Pons (tissue), 1 donor: ENCODE data around the gene OSM.

ENCODE experiments used
- DNase-seq: peaks from one replicate; pipeline ENCODE4 v3.0.0-alpha.2; 2016; ENCODE audit warnings: low spot score

The OSM gene

DNA sequence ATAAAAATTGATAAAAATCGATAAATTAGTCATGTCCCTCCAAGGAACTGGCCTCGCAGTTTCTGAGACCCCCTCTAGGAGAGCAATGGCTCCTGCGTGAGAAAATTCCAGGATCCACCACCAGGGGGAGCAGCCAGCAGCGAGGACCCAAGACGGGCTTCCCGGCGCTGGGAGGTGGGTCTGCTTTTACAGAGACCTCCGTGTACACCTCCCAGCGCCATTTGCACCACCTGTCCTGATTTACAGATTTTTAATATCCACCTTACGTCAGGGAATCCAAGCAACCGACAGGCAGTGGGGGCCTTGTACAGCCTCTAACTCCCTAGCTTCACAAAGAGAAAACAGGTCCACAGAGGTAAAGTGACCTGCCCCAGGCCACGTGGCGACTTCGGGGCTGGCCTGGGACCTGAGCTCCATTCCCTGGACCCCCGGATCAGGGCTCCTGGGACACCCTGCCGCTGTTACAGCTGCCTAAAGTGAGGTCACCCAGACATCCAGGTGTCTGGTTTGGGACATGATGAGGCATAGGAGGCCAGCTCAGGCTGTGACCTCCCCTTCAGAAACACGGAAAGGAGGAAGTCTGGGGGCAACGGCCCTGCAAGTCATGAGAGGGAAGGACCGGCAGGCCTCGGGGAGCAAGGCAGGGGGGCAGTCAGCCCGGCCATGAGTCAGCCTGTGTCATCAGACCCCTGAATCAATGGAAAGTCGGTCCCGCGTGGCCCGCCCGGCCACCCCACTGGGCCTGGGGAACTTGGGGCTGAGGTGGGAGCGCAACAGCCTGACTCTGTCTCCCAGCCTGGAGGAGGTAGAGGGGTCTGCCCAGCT lies 3.5 kb downstream of the OSM start:
- peak; percentile 53 for DNase-seq

- no peak for DNase-seq
These were observed 4.5 kb downstream of the OSM start for GRCh38 chr22:30262112-30262511.

- DNase-seq, result no peak
These were observed 5.5 kb downstream of the OSM start for GRCh38 chr22:30261134-30261533.

- DNase-seq, result no peak
These were observed 6.0 kb downstream of the OSM start for GRCh38 chr22:30260682-30261081.

DNA sequence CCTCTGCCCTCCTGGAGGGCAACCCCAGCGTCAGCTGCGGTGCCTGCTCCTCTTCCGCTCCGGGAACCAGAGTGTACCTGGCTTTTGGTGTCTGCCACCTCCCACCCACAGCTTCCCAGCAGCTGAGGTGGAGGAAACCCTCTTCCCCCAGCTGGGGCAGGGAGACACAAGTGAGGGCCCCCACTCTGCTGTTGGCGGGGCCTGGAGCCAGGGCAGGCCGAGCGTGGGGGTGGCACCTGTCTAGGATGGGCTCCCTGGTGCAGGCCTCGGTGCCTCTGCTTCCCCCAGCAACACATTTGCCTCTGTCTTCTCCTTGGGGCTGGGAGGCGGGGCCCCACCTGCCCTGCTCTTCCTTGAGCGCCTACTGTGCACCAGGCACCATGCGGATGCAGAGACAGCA lies 6.4 kb downstream of the OSM start:
- no peak for DNase-seq

DNA sequence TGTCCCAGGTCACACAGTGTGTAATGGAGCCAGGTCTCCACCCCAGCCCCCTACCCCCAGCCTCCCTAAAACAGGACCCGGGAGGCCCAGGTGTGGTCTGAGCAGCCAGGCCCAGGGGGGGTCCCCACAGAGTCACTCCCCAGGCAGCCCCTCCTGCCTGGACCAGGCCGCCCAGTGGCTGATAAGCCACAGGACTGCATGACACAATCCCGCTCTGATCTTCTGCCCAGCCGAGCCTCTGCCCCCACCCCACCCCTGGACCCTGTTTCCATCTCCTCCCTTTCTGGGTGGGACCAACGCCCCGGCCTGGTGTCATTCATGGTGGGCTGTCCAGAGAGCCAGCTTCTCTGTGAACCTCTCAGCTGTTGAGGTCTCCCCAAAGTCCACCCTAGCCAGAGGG lies 12.3 kb downstream of the OSM start:
- DNase-seq, result no peak

DNA sequence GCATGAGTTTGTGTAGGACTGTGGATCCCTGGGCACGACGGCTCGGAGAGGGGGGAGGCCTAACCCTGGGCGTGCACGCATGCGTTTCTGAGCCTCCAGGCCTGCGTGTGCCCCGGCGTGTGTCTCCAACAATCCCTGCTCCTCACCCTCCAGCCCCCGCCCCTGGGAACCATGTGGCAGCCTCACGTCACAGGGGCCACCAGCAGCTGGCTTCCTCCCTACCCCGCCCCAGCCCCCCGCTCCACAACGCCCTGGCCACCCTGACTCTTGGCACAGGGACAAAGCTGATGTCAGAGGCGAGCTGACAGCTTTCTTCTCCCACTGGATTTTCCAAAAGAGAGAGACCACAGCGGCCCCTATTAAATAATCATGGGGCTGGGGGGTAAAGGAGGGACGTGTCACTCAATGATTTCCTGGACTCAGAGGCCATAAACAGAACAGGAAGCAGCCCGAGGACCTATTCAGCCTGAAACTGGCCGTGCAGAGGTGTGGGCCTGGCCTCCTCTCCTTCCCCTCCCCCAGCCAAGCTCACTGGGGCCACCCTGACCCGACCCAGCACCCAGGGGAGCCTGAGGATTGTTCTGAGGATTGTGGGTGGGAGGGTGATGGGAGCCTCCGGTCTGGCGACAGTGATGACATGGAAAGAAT lies 13.3 kb downstream of the OSM start:
- peak; percentile 45 for DNase-seq

GRCh38 chr22:30252411-30253204 lies 14.0 kb downstream of the OSM start:
- no peak for DNase-seq

DNA sequence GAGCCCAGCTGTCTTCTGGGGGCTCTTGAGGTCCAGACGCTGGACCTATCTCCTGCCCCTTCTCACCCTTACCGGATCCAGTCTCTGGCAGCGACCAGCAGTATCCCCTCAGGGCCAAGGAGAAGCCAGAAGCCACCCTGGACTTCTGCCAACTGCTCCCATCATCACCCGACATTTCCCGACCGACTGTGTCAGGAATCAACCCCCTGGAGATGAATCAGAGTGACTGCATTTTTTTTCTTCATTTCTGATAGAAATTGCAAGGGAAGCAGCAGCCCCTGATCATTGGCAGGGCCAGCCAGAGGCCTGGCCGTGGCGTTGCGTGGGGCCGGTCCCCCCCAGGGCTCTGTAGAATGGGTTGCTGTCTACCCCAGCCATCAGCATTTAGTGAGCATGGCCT lies 14.9 kb downstream of the OSM start:
- DNase-seq, result no peak

DNA sequence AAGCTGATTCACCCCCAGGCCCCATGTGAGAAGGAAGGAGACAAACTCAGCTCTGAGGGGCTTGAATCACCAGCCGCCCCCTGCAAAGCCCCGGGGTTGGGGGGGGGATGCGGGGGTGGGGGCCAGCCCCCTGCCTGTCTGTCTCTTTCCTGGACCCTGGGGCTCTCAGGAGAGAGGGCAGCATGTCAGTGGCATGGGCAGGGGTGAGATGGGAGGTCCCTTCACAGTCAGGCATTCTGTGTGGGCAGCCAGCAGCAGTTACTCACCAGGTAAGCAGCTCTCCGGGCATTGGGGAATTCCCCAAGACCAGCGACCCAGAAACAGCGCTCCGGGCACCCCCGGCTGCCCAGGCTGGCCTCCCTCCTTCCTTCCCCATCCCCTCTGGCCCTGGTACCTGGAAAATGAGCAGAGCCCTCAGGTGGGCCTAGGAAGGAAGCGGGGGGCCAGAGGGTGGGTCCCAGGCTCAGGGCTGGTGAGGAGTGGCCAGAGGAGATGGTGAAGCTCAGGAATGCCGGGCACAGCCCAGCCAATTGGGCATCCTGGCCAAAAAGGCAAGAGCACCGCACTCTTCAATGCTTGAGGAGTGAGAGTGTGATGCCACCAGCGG lies 15.9 kb downstream of the OSM start:
- no peak for DNase-seq

DNA sequence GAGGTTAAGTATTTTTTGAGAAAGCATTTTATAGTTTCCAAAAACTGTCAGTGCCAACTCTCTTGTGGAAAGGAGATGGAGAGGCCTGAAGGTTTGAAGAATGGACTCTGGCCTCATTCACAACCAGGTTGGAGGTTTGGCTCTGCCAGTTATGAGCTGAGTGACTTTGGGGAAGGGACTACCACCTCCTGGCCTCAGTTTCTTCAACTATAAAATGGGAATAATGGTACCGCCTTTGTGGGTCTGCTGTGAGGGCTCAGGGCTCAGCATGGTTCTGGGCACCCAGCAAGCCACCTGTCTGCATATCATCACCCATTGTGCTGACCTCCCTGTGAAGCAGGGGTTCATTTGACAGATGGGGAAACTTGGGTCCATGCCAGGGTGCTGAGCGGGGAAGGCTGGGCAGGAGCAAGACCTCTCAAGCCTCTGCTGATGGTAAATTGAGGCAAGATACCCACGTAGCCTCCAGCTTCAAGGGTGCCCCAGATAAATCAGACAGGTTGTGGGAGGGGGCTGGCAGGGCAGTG lies 16.5 kb downstream of the OSM start:
- DNase-seq, result no peak

- no peak for DNase-seq
These were observed 17.3 kb downstream of the OSM start for GRCh38 chr22:30249049-30250038.

GRCh38 chr22:30248484-30248883 lies 18.2 kb downstream of the OSM start:
- DNase-seq, result no peak

DNA sequence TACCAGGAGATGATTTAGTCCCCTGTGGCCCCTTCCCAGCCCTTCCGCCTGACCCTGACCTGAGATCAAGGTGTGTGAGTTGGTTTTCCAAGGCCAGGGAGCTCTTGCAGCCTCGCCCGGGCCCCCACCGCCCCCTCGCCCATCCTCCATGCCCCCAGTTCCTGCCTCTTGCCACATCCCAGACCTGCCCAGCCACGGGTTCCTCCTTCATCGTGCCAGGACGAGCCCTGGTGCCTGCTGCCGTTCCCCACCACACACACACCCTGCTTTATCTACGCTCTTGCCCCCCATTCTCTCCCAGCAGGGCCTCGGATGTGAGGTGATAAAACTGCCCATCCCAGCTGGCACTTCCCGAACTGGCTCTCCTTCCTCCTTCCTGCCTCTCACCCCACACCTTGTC lies 18.7 kb downstream of the OSM start:
- no peak for DNase-seq

- no peak for DNase-seq
These were observed 19.1 kb downstream of the OSM start for GRCh38 chr22:30247561-30247960.

- DNase-seq, result no peak
These were observed 19.8 kb downstream of the OSM start for GRCh38 chr22:30246814-30247376.

- DNase-seq, result no peak
These were observed 20.5 kb downstream of the OSM start, which contains the start of gene LIF for GRCh38 chr22:30245985-30246813. Gene LIF (minus strand): TSS chr22:30246759. CDS start chr22:30246695, 64 bp downstream.

GRCh38 chr22:30245181-30245984 lies 21.3 kb downstream of the OSM start:
- no peak for DNase-seq

GRCh38 chr22:30244641-30245040 lies 22.0 kb downstream of the OSM start:
- no peak for DNase-seq
